Gastrocnemius medialis (tissue), 4 donors: ENCODE results near the gene SFMBT2.

Experiments used
- POLR2A ChIP-seq, 2 donors: fragments of 450-650 bp; IDR thresholded peaks; one replicate each; pipeline ENCODE4 v1.6.1; 2017; ENCODE audit warnings: antibody characterized with exemption in 2 of 2, mild to moderate bottlenecking in 2 of 2, moderate library complexity in 2 of 2
- TF ChIP-seq, protein P1 (sequence below), 5 experiments: fragments of 450-650 bp in 3 of 5; fragments of 200-600 bp in 2 of 5; sonication (generic) in 2 of 5; IDR thresholded peaks in 4 of 5; conservative IDR thresholded peaks in 1 of 5; 1 replicate in 4 of 5; 2 replicates in 1 of 5; pipeline ENCODE4 v1.5.1; 2016 to 2019; ENCODE audit warnings: antibody characterized with exemption in 5 of 5, mild to moderate bottlenecking in 3 of 5, moderate library complexity in 3 of 5

DNA sequence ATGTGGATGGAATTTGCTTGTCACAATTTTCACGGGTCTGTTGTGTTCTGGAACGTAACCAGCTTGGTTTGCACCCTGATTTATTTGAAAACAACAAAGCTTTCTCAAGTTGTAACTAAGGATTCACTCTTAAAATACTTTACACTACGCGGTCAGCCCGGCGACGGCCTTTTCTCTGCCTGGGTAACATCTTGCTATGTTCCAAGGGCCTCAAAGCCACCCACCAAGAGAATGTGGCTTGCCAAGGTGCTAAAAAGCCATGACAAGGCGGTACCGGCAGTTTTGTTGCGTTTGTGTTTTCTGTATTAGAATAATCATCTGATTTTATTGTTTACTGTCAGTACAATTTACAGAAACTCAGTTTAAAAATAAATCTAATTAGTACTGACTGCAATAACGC lies 220.9 kb downstream of the SFMBT2 start:
- no peak for TF ChIP-seq POLR2A (IDR thresholded peaks at IDR 0.05)
- TF ChIP-seq, protein P1, sequence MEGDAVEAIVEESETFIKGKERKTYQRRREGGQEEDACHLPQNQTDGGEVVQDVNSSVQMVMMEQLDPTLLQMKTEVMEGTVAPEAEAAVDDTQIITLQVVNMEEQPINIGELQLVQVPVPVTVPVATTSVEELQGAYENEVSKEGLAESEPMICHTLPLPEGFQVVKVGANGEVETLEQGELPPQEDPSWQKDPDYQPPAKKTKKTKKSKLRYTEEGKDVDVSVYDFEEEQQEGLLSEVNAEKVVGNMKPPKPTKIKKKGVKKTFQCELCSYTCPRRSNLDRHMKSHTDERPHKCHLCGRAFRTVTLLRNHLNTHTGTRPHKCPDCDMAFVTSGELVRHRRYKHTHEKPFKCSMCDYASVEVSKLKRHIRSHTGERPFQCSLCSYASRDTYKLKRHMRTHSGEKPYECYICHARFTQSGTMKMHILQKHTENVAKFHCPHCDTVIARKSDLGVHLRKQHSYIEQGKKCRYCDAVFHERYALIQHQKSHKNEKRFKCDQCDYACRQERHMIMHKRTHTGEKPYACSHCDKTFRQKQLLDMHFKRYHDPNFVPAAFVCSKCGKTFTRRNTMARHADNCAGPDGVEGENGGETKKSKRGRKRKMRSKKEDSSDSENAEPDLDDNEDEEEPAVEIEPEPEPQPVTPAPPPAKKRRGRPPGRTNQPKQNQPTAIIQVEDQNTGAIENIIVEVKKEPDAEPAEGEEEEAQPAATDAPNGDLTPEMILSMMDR (IDR thresholded peaks at IDR 0.05 in 4 of 5, conservative IDR thresholded peaks at IDR 0.05 in 1 of 5) = no peak
